SKM-1 (cell line): ENCODE data around the gene TTLL10.
"Not testable (repeated sequence)": the region's sequence is repeated elsewhere in the genome, so short reads cannot be mapped to it uniquely, and the experiment has no call there.

Source experiments
- DNase-seq: peaks from one replicate; lab custom pipeline; 2025; ENCODE audit not compliant: unreplicated experiment; lab: John Stamatoyannopoulos, UW

The TTLL10 gene

GRCh38 chr1:1170215-1171091 lies 3.2 kb upstream of the TTLL10 start:
- DNase-seq = no peak

GRCh38 chr1:1171161-1171545 lies 2.5 kb upstream of the TTLL10 start:
- no peak for DNase-seq

GRCh38 chr1:1171546-1172340 lies 1.9 kb upstream of the TTLL10 start:
- no peak for DNase-seq

GRCh38 chr1:1173061-1173792 lies 453 bp upstream of the TTLL10 start:
- DNase-seq = no peak

GRCh38 chr1:1175221-1176062 lies 1.8 kb downstream of the TTLL10 start:
- DNase-seq = no peak

- DNase-seq = not testable (repeated sequence)
Observed at GRCh38 chr1:1176063-1176761, 2.5 kb downstream of the TTLL10 start.

GRCh38 chr1:1176931-1177330 lies 3.3 kb downstream of the TTLL10 start:
- DNase-seq = no peak

GRCh38 chr1:1177452-1178206 lies 3.9 kb downstream of the TTLL10 start:
- no peak for DNase-seq

GRCh38 chr1:1178794-1179331 lies 5.2 kb downstream of the TTLL10 start:
- DNase-seq = no peak

GRCh38 chr1:1179346-1179982 lies 5.8 kb downstream of the TTLL10 start:
- no peak for DNase-seq

- no peak for DNase-seq
Observed at GRCh38 chr1:1179983-1180861, 6.5 kb downstream of the TTLL10 start.

GRCh38 chr1:1181129-1181937 lies 7.7 kb downstream of the TTLL10 start:
- no peak for DNase-seq

- DNase-seq = no peak
Observed at GRCh38 chr1:1181938-1182410, 8.3 kb downstream of the TTLL10 start.

- no peak for DNase-seq
Observed at GRCh38 chr1:1182491-1183220, 9.0 kb downstream of the TTLL10 start.

- no peak for DNase-seq
Observed at GRCh38 chr1:1183221-1183747, 9.6 kb downstream of the TTLL10 start.
